ENCODE data around the gene MAK.
A peak's percentile ranks its signal among the peaks of the same experiment; 100 is the strongest.
"Not testable (repeated sequence)": the region's sequence is repeated elsewhere in the genome, so short reads cannot be mapped to it uniquely, and the experiment has no call there.

The MAK gene

DNA sequence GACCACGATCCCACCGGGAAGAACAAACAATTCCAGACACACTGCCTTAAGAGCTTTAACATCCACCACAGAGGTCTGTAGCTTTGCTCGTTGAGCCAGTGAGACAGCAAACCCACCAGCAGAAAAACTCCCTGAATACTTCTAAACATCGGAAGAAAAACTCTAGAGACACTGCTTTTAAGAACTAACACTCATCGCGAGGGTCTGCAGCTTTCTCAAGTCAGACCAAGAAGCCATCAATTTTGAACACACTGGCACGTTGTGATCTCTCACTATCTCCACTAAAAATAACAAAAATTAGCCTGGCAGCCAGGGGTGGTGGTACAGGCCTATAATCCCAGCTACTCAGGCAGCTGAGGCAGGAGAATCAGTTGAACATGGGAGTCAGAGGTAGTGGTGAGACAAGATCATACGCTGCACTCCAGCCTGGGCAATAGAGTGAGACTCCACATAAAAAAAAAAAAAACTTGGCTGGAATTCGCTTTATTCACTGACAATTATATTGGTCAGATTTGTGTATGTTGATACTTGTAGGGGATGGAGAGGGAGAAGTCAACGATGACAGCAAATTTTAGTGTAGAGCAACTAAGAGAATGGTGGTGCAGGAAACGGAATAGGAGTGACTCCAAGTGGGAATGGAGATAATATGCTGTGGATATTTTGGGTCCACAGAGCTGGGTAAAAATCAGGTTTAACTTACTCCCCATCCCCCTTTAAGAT, 116.3 kb downstream of the MAK start:
- Histone ChIP-seq H3K36me3 (ENCODE audit: insufficient read depth, low read length) (no peaks in the 10 kb centered on the region; the same call in 1 of the 2 replicates), H3K4me3 (peak overlapping the region; percentile 88), H3K27ac (peak overlapping the region; percentile 75), H3K9ac (ENCODE audit: insufficient read length) (peak overlapping the region; percentile 90), H3K9me3 (ENCODE audit: low read depth, low read length) (no peaks in the 10 kb centered on the region)
- no peak for DNase-seq (ENCODE audit: low read depth, low spot score)
- no peak for TF ChIP-seq POLR2AphosphoS5 (IDR thresholded peaks at IDR 0.05; ENCODE audit: borderline replicate concordance, low read depth, low read length)
- TF ChIP-seq FOXP2 (optimal IDR thresholded peaks at IDR 0.05; ENCODE audit: control extremely low read depth, extremely low read length, insufficient read depth) = no peak
- no peak for TF ChIP-seq EZH2 (IDR thresholded peaks at IDR 0.05)

DNA sequence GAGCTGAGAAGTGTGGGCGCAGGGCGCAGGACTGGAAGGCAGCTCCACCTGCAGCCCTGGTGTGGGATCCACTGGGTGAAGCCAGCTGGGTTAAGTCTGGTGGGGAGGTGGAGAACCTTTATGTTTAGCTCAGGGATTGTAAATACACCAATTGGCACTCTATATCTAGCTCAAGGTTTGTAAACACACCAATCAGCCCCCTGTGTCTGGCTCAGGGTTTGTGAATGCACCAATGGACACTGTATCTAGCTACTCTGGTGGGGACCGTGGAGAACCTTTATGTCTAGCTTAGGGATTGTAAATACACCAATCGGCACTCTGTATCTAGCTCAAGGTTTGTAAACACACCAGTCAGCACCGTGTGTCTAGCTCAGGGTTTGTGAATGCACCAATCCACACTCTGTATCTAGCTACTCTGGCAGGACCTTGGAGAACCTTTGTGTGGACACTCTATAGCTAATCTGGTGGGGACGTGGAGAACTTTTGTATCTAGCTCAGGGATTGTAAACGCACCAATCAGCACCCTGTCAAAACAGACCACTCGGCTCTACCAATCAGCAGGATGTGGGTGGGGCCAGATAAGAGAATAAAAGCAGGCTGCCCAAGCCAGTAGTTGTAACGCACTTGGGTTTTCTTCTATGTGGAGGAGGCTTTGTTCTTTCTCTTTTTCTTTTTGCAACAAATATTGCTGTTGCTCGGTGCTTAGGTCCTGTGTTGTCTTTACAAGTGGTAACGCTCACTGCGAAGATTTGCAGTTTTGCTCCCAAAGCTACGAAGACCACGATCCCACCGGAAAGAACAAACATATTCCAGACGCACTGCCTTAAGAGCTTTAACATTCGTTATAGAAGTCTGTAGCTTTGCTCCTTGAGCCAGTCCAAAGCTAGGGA, 117.1 kb downstream of the MAK start:
- peak overlapping the region; percentile 75 for H3K27ac ChIP-seq
- not testable (repeated sequence) for H3K9me3 ChIP-seq (ENCODE audit: low read depth, low read length); H3K36me3 ChIP-seq (ENCODE audit: insufficient read depth, low read length); DNase-seq (ENCODE audit: low read depth, low spot score); H3K9ac ChIP-seq (ENCODE audit: insufficient read length); H3K4me3 ChIP-seq

DNA sequence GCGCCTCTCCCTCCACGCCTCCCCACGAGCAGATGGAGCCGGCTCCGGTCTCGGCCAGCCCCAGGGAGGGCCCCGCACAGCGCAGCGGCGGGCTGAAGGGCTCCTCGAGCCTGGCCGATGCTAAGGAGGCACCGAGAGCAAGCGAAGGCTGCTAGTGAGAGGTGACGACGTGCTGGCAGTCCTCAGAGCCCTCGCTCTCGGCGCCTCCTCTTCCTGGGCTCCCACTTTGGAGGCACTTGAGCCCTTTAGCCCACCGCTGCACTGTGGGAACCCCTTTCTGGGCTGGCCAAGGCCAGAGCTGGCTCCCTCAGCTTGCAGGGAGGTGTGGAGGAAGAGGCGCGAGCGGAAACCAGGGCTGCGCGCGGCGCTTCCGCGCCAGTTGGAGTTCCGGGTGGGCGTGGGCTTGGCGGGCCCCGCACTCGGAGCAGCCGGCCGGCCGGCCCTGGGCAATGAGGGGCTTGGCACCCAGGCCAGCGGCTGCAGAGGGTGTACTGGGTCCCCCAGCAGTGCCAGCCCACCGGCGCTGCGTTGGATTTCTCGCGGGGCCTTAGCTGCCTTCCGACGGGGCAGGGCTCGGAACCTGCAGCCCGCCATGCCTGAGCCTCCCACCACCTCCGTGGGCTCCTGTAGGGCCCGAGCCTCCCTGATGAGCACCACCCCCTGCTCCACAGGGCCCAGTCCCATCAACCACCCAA, 117.9 kb downstream of the MAK start:
- H3K36me3 ChIP-seq (ENCODE audit: insufficient read depth, low read length) = no peaks in the 10 kb centered on the region; the same call in 1 of the 2 replicates
- TF ChIP-seq POLR2AphosphoS5 (IDR thresholded peaks at IDR 0.05; ENCODE audit: borderline replicate concordance, low read depth, low read length) (no peak), EZH2 (IDR thresholded peaks at IDR 0.05) (no peak), FOXP2 (optimal IDR thresholded peaks at IDR 0.05; ENCODE audit: control extremely low read depth, extremely low read length, insufficient read depth) (no peak)
- H3K9ac ChIP-seq (ENCODE audit: insufficient read length) = no peak overlapping the region
- H3K27ac ChIP-seq = no peak overlapping the region
- H3K4me3 ChIP-seq = no peak overlapping the region
- DNase-seq (ENCODE audit: low read depth, low spot score) = no peak
- H3K9me3 ChIP-seq (ENCODE audit: low read depth, low read length) = no peaks in the 10 kb centered on the region

DNA sequence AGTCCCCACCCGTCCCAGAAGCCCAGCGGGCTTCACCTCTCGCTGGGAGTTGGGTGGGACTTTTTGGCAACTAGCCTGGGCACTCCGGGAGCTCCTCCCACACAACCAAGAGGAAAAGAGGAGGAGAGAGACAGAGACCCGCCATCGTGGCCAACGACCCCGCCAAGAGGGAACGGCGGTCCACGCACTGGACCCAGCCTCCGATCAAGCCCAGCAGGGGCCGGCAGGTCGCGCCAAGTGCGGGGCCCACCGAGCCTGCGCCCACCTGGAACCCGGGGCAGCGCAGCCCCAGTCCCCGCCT, 118.4 kb downstream of the MAK start:
- Histone ChIP-seq H3K9ac (ENCODE audit: insufficient read length) (no peak overlapping the region), H3K36me3 (ENCODE audit: insufficient read depth, low read length) (no peaks in the 10 kb centered on the region), H3K9me3 (ENCODE audit: low read depth, low read length) (no peaks in the 10 kb centered on the region), H3K27ac (no peak overlapping the region), H3K4me3 (no peak overlapping the region)
- no peak for TF ChIP-seq POLR2AphosphoS5 (IDR thresholded peaks at IDR 0.05; ENCODE audit: borderline replicate concordance, low read depth, low read length)
- no peak for TF ChIP-seq FOXP2 (optimal IDR thresholded peaks at IDR 0.05; ENCODE audit: control extremely low read depth, extremely low read length, insufficient read depth)
- TF ChIP-seq EZH2 (IDR thresholded peaks at IDR 0.05) = no peak
- no peak for DNase-seq (ENCODE audit: low read depth, low spot score)

DNA sequence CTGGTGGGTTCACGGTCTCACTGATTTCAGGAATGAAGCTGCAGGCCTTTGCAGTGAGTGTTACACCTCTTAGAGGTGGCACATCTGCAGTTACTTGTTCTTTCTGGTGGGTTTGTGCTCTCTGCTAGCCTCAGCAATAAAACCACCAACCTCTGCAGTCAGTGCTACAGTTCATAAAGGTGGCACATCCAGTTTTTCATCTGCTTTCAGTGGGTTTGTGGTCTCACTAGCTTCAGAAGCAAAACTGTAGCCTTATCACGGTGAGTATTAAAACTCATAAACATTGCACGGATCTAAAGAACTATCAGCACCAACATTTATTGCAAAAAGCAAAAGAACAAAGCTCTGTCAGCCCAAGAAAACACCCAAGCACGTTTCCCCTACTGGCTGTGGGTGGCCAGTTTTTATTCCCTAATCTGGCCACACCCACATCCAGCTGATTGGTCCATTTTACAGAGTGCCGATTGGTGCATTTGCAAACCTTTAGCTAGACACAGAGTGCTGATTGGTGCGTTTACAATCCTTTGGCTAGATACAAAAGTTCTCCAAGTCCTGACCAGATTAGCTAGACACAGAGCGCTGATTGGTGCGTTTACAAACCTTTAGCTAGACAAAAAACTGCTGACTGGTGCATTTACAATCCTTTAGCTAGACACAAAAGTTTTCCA, 118.9 kb downstream of the MAK start:
- H3K9ac ChIP-seq (ENCODE audit: insufficient read length) = no peak overlapping the region
- H3K4me3 ChIP-seq = no peak overlapping the region
- no peak overlapping the region for H3K27ac ChIP-seq
- no peaks in the 10 kb centered on the region for H3K9me3 ChIP-seq (ENCODE audit: low read depth, low read length)
- no peak for DNase-seq (ENCODE audit: low read depth, low spot score)
- no peak for TF ChIP-seq POLR2AphosphoS5 (IDR thresholded peaks at IDR 0.05; ENCODE audit: borderline replicate concordance, low read depth, low read length)
- TF ChIP-seq FOXP2 (optimal IDR thresholded peaks at IDR 0.05; ENCODE audit: control extremely low read depth, extremely low read length, insufficient read depth) = no peak
- no peak for TF ChIP-seq EZH2 (IDR thresholded peaks at IDR 0.05)
- H3K36me3 ChIP-seq (ENCODE audit: insufficient read depth, low read length) = no peaks in the 10 kb centered on the region

DNA sequence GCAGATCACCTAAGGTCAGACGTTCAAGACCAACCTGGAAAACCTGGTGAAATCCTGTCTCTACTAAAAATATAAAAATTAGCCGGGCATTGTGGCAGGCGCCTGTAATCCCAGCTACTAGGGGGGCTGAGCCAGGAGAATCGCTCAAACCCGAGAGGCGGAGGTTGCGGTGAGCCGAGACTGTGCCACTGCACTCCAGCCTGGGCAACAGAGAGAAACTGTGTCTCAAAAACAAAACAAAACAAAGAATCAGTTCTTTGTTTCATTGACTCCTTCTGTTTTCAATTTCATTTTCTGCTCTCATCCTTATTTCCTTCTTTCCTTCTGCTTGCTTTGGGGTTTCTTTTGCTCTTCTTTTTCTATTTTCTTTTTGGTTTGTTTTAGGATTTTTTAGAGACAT, 124.4 kb downstream of the MAK start:
- no peak for DNase-seq (ENCODE audit: low read depth, low spot score)
- H3K9me3 ChIP-seq (ENCODE audit: low read depth, low read length) = no peaks in the 10 kb centered on the region
- peaks cover 15% of the 10 kb centered on the region for H3K36me3 ChIP-seq (ENCODE audit: insufficient read depth, low read length)
- H3K9ac ChIP-seq (ENCODE audit: insufficient read length) = no peak overlapping the region
- TF ChIP-seq POLR2AphosphoS5 (IDR thresholded peaks at IDR 0.05; ENCODE audit: borderline replicate concordance, low read depth, low read length) (no peak), FOXP2 (optimal IDR thresholded peaks at IDR 0.05; ENCODE audit: control extremely low read depth, extremely low read length, insufficient read depth) (no peak), EZH2 (IDR thresholded peaks at IDR 0.05) (no peak)
- no peak overlapping the region for H3K4me3 ChIP-seq
- no peak overlapping the region for H3K27ac ChIP-seq
